Esophagus squamous epithelium (tissue), 4 donors: ENCODE data around the gene IFI44.

Experiments
- CTCF ChIP-seq, 6 experiments: fragments of 450-650 bp in 4 of 6; fragments of 200-600 bp in 2 of 6; sonication (generic) in 2 of 6; IDR thresholded peaks; one replicate each; pipeline ENCODE4 v1.5.1; 2016 to 2019; ENCODE audit warnings: antibody characterized with exemption in 6 of 6, mild to moderate bottlenecking in 4 of 6, moderate library complexity in 4 of 6
- POLR2A ChIP-seq, 4 donors: fragments of 450-650 bp; IDR thresholded peaks; one replicate each; pipeline ENCODE4 v1.6.1; 2017; ENCODE audit warnings: antibody characterized with exemption in 4 of 4, mild to moderate bottlenecking in 4 of 4, moderate library complexity in 3 of 4

DNA sequence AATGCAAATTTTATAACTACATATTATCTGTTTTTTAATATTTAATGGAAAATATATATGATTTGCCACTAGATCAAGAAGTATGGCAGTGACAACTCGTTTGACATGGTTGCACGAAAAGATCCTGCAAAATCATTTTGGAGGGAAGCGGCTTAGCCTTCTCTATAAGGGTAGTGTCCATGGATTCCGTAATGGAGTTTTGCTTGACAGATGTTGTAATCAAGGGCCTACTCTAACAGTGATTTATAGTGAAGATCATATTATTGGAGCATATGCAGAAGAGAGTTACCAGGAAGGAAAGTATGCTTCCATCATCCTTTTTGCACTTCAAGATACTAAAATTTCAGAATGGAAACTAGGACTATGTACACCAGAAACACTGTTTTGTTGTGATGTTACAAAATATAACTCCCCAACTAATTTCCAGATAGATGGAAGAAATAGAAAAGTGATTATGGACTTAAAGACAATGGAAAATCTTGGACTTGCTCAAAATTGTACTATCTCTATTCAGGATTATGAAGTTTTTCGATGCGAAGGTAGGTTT is 556 bp downstream of the IFI44 start:
- TF ChIP-seq CTCF (IDR thresholded peaks at IDR 0.05) (no peak), POLR2A (IDR thresholded peaks at IDR 0.05) (no peak)
